CMK (cell line): ENCODE data around the gene METTL22.
A peak's percentile ranks its signal among the peaks of the same experiment; 100 is the strongest.

Experiments
- DNase-seq: peaks from one replicate; pipeline ENCODE4 v3.0.0-alpha.2; 2010; ENCODE audit warnings: low read depth

The METTL22 gene

DNA sequence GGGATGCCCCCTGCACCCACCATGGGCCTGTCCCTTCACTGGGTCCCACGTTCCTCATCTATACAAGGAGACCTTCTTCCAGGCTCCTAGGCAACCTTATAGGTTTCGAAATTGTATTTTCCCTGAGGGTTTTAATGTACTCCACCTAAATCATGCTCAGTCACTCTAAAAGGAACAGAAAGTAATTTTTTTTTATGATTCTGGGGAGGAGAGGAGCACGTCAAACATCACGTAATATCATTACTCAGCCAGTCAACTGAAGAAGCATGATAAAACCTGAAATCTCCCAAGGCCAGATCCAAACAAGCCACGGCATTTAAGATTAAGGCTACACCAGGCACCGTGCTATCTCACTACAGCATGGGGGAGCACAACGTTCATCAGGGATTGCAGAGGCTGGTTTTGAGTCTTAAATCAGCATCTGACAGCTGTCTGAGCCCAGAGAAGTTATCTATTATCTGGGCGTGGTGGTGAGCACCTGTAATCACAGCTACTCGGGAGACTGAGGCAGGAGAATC is 27.3 kb upstream of the METTL22 start:
- no peak for DNase-seq

- DNase-seq, result no peak
Measured at GRCh38 chr16:8595783-8596182, 25.7 kb upstream of the METTL22 start.

- DNase-seq, result no peak
Measured at GRCh38 chr16:8596581-8596980, 24.9 kb upstream of the METTL22 start.

GRCh38 chr16:8600144-8600775 is 21.2 kb upstream of the METTL22 start:
- no peak for DNase-seq

DNA sequence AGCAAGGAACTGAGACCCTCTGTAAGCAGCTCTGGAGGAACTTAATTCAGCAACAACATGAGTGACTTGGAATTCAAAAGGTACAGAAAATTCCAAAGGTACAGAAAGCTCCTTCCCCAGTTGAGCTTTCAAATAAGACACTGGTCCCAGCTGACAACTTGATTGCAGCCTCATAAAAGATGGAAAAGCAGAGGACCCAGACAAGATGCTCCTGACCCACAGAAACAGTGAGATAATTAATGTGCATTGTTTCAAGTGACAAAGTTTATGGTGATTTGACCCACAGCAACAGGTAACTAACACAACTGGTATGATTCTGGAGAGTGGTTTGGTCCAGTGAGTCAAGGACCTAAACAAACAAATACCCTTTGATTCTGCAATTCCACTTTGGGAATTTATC is 15.9 kb upstream of the METTL22 start:
- DNase-seq, result no peak

DNA sequence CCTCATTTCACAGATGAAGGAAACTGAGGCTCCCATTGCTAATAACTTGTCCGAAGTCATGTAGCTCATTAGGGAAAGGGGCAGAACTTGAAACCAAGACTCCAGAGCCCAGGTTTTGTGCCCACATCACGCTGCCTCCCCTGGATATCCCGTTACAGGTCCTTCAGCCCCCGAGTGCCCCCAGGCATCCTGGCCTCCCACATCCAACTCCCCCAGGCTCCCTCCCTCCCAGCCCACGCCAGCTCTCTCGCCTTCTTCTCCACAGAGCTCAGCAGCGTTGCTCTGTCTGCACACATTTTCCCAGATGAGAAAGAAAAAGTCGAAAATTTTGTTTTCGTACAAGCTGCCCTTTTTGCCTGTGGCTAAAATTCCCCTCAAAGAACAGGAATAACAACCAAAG is 14.3 kb upstream of the METTL22 start:
- no peak for DNase-seq

DNA sequence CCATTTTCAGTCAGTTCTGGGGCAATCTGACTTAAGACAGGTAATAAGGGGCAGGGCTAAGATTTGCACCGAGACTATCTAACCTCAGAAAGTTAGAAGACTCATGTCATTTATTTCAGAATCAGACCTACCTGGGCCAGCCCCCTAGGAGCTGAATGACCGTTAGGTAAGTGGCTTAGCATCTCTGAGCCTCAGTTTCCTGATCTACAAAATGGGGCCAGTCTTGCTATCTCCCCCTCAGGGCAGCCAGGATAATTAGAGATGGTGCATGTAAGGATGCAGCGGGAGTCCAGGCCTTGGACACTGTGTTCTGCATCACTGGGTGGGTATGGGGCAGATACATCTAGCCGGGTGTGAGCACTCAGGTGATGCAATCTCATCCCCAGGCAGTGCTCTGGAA is 10.4 kb upstream of the METTL22 start:
- DNase-seq, result no peak

DNA sequence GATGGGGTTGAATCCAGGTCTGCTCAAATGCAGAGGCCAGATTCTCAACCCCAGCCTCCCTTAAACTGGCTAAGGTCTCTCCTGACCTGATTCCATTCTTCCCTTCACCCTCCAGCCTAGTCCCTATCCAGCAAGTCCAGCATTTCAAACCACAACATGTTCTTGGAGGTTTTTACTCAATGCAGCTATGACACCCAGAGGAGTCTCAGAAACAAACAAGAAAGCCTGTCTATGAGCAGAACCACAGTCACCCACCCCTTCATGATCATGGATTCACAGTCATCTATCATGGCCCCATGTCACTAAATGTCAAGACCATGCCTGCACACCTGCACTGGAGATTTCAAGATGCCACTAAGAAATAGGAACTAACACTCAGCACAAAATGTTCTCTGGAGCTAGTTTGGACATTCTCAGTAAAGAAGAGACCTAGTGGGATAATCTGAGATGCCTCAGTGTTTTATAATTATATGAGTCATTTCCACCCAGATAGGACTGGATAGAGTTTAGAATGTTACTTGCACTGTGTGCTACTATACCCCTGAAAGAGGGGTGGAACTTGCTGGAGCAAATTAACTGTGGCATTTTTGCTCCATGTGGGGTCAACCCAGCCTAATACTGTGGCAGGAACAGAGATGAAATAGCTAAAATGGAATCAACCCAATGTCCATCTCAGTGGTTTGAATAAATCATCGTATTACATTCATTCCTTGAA is 9.5 kb upstream of the METTL22 start:
- no peak for DNase-seq

GRCh38 chr16:8614435-8615029 is 7.0 kb upstream of the METTL22 start:
- no peak for DNase-seq

- DNase-seq, result no peak
Measured at GRCh38 chr16:8619671-8620370, 1.7 kb upstream of the METTL22 start.

DNA sequence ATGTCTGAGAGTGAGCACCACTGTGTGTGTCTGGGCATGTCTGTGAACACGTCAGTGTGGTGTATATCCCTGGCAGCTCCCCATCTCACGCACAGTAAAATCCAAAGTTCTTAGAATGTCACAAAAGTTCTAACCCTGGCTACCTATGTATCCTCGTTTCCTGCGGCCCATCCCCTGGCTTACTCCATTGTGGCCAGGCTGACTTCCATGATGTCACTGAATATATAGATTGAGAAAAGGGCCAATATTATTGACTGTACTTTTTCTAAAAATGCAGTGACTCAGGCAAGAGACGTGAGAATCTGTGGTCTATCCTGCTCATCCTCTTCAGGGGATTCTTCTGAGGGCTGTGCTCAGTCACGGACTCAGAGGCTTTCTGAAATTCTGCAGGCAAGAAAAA is 963 bp upstream of the METTL22 start:
- no peak for DNase-seq

DNA sequence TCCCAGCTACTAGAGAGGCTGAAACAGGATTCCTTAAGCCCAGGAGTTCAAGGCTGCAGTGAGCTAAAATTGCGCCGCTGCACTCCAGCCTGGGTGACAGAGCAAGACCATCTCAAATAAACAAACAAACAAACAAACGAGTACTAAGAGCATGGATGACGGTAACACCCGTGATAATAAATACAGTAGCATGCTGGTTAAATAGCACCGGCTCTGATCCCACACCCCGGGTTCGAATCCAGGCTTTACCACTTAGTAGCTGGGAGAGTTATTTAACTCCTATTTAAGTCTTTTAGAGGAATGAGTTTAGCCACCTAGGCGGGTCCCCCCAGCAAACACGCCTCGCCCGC is 301 bp upstream of the METTL22 start:
- DNase-seq, result no peak

- no peak for DNase-seq
Measured at GRCh38 chr16:8622315-8622656, 788 bp downstream of the METTL22 start.

DNA sequence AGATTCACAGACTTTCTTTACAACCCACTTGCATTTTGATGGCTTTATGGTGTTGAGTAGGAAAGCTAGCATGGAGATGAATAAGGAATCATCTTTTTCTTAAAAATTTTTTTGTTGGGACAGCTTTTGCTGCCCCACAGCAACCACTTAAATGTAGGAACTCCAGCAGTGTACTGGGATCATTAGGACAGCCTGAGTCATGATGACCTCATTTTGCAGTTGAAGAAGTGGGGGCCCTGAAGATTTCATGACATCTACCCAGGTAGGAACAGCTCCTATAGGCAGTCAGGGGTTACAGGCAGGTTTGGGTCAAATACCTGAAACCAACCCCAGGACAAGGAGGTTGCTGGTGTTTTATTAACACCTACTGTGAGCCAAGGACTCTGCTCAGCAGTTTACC is 2.1 kb downstream of the METTL22 start:
- DNase-seq, result no peak

- DNase-seq, result no peak
Measured at GRCh38 chr16:8625491-8626087, 4.1 kb downstream of the METTL22 start.

DNA sequence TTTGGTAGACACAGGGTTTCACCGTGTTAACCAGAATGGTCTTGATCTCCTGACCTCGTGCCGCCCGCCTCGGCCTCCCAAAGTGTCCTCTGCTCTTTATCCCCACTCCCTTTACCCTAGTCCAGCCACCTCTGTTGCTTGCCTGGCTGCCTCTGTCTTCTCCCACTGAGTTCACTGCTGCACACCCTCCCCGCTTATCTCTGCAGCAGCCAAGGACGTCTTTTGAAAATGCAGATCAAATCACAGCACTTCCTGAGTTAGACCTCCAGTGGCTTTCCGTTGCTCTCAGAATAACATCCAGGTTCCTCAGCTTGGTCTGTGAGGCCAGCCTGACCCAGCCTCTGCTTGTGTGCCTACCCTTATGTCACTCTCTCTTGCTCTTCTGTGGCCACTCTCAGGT is 5.4 kb downstream of the METTL22 start:
- no peak for DNase-seq

DNA sequence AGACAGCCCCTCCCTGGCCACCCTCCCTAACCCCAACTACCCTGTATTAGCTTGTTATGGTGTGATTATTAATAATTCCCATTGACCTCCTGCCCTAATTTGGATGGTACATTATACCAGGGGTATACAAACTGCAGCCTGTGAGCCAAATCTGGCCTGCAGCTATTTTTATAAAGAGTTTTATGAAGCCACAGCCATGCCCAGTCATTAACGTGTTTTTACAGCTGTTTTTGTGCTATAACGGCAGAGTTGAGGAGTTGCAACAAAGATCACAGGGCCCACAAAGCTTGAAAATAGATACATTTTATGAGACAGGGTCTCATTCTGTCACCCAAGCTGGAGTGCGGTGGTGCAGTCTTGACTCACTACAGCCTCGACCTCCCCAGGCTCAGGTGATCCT is 6.0 kb downstream of the METTL22 start:
- no peak for DNase-seq

DNA sequence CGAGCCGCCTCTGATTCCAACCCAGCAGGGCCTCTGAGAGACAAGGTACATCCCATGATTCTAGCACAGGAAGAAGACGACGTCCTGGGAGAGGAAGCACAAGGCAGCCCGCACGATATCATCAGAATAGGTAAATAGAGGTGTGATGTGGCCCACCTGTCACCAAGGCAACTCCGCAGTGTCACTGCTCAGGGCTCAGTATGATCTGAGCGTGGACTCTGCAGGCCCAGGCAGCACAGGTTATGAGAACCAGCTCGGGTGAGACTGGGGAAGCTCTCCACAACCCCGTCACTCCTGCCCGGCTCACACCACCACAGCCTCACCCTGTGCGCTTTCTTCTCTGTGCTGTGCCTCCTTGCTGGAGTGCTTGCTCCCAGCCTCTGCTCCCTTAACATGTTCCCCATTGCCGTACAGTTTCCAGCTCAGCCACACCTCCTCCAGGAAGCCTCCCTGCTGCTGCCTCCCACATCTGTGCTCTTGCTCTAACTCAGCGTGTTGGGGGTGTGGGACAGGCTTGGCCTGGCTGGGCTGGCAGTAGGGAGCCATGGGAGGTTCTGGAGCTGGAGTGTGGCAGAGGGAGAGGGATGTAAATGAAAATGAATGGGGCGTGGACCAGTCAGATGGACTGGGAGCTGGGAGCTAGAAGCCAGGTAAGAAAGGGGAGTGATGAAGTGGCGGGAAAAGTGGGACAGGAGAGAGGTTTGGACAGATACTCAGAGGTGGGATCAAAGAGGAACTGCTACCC is 7.7 kb downstream of the METTL22 start:
- no peak for DNase-seq

- no peak for DNase-seq
Measured at GRCh38 chr16:8630255-8630953, 8.9 kb downstream of the METTL22 start.

DNA sequence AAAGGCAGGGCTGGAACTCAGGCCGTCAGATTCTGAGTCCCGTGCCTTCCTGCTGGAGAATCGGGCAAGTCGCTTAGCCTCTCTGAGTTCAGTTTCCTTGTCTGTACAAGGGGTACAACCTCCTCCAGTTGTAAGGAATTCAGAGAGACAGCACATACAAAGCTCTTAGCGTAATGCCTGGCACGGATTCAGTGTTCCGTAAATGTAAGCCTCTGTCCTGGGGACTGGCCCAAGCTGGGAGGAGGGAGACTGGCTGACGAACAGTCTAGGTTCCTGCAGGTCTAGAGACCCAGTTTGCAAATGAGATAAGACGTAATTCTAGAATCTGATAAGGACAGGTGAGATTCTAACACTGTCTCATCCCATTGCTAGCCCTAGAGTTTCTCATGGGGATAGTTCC is 9.9 kb downstream of the METTL22 start:
- DNase-seq, result no peak

- peak; percentile 76 for DNase-seq
Measured at GRCh38 chr16:8631818-8632465, 10.4 kb downstream of the METTL22 start.
